ENCODE data around the gene TMEM270.

DNA sequence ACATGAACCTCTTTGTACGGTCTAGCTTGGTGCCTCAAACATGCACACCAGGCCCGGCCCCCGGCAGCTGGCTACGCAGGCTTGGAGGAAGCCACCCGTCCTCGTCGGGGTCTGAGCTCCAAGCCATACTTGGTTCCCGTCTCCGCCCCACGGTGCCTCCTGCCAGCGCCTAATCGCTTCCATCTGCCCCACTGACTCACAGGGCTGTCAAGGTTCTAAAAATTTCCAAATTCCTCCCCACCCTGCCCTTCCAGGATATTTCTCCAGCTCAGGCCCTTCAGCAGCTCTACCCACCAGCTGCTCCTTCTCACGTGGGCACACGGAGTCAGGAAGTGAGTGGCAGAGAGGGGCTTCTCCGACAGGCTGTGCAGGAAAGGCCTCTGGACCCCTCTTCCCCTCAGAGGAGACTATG lies 38.8 kb downstream of the TMEM270 start:
- no peak for TF ChIP-seq CTCF (IDR thresholded peaks at IDR 0.05; ENCODE audit: low read depth, low read length)
- TF ChIP-seq MAX (IDR thresholded peaks at IDR 0.05; ENCODE audit: low read depth, low read length) = no peak
- TF ChIP-seq POLR2A (IDR thresholded peaks at IDR 0.05; ENCODE audit: extremely low read depth, insufficient read length) = no peak
- no peak for TF ChIP-seq MYC (IDR thresholded peaks at IDR 0.05; ENCODE audit: low read depth, low read length)
